Endothelial cell of umbilical vein (primary cell): Measurements from ENCODE around the gene RINL.

Experiments used
- CTCF ChIP-seq, 2 donors: IDR thresholded peaks; 1 replicate in 1 of 2; 2 replicates in 1 of 2; pipeline ENCODE4 v1.5.1; 2011; ENCODE audit warnings: low read length in 2 of 2, mild to moderate bottlenecking in 2 of 2, moderate library complexity in 2 of 2, control low read depth in 1 of 2, inconsistent platforms in 1 of 2, low read depth in 1 of 2; ENCODE audit not compliant: insufficient read depth in 1 of 2; ENCODE audit errors: extremely low read depth in 1 of 2
- EZH2 ChIP-seq: IDR thresholded peaks from 2 replicates; pipeline ENCODE4 v1.6.1; 2012; ENCODE audit warnings: borderline replicate concordance, low read depth, mild to moderate bottlenecking, moderate library complexity, low read length, inconsistent platforms; ENCODE audit not compliant: severe bottlenecking
- FOS ChIP-seq: IDR thresholded peaks from 2 replicates; pipeline ENCODE4 v1.6.1; 2011; ENCODE audit warnings: mild to moderate bottlenecking, low read length, moderate library complexity, borderline replicate concordance; ENCODE audit not compliant: insufficient read depth
- MAX ChIP-seq: IDR thresholded peaks from 2 replicates; pipeline ENCODE4 v1.6.1; 2011; ENCODE audit not compliant: insufficient read depth, insufficient read length
- MYC ChIP-seq: IDR thresholded peaks from one replicate; pipeline ENCODE4 v1.6.1; 2011; ENCODE audit warnings: mild to moderate bottlenecking, low read depth, low read length
- POLR2A ChIP-seq: IDR thresholded peaks from 2 replicates; pipeline ENCODE4 v1.6.1; 2012; ENCODE audit warnings: low read depth, mild to moderate bottlenecking, control low read depth, low read length
- POLR2AphosphoS5 ChIP-seq: IDR thresholded peaks from 2 replicates; pipeline ENCODE4 v1.6.1; 2012; ENCODE audit warnings: low read depth, mild to moderate bottlenecking, control low read depth, low read length, moderate library complexity; ENCODE audit not compliant: insufficient read depth

- TF ChIP-seq CTCF (IDR thresholded peaks at IDR 0.05; ENCODE audit: extremely low read depth in 1 of 2, insufficient read depth in 1 of 2, low read depth in 1 of 2, low read length in 2 of 2) (no peak), POLR2A (no peak), EZH2 (no peak), MAX (no peak), MYC (no peak), POLR2AphosphoS5 (no peak), FOS (no peak)
These were observed 44.4 kb upstream of the RINL start for GRCh38 chr19:38922482-38922881.
